Measurements from ENCODE around the gene MGAT5. TPM values are rescaled to one million over a fixed set of nuclear protein-coding genes. Genes with fewer than 3 reads are reported as not detected.

MGAT5 gene
- total and polyA plus RNA-seq, 3 experiments from 2014 or later: 6.4 to 42.4 (median 40.9) TPM

- no peak overlapping the region for H3K4me3 Mint-ChIP-seq
- Histone ChIP-seq H3K4me3 (ENCODE audit: low read length) (no peak overlapping the region), H3K4me1 (ENCODE audit: insufficient read depth, low read length) (peaks cover 21% of the 10 kb centered on the region), H3K36me3 (ENCODE audit: insufficient read depth, low read length) (peaks cover 7% of the 10 kb centered on the region), H3K9me3 (ENCODE audit: low read length) (no peaks in the 10 kb centered on the region), H3K27ac (ENCODE audit: low read depth, low read length) (no peak overlapping the region), H3K27me3 (ENCODE audit: insufficient read depth, low read length, poor library complexity, severe bottlenecking) (no peaks in the 10 kb centered on the region)
- peak overlapping the region in 4 of 8 donors; percentile 23 to 87 (median 41) for H3K27ac Mint-ChIP-seq
- no peak for DNase-seq
- H3K9me3 Mint-ChIP-seq: no peaks in the 10 kb centered on the region
- CTCF ChIA-PET: no interaction called here
- POLR2A ChIA-PET: no interaction called here
- H3K36me3 Mint-ChIP-seq: peaks cover 3 to 82% (median 26%) of the 10 kb centered on the region in 3 donors
- peaks cover 28 to 66% (median 30%) of the 10 kb centered on the region in 3 donors for H3K4me1 Mint-ChIP-seq
- H3K27me3 Mint-ChIP-seq: no peaks in the 10 kb centered on the region
These were observed 111.5 kb downstream of the MGAT5 start for GRCh38 chr2:134365356-134365755.

GRCh38 chr2:134366359-134366758 lies 112.5 kb downstream of the MGAT5 start:
- Mint-ChIP-seq H3K36me3 (peaks cover 3 to 82% (median 22%) of the 10 kb centered on the region in 3 donors), H3K27ac (peak overlapping the region in 1 of 8 donors; percentile 37), H3K4me3 (no peak overlapping the region), H3K27me3 (no peaks in the 10 kb centered on the region), H3K9me3 (no peaks in the 10 kb centered on the region), H3K4me1 (peaks cover 28 to 59% (median 30%) of the 10 kb centered on the region in 3 donors)
- Histone ChIP-seq H3K36me3 (ENCODE audit: insufficient read depth, low read length) (peaks cover 7% of the 10 kb centered on the region), H3K4me1 (ENCODE audit: insufficient read depth, low read length) (peaks cover 21% of the 10 kb centered on the region), H3K9me3 (ENCODE audit: low read length) (no peaks in the 10 kb centered on the region), H3K27ac (ENCODE audit: low read depth, low read length) (no peak overlapping the region), H3K27me3 (ENCODE audit: insufficient read depth, low read length, poor library complexity, severe bottlenecking) (no peaks in the 10 kb centered on the region), H3K4me3 (ENCODE audit: low read length) (no peak overlapping the region)
- ChIA-PET CTCF (no interaction called here), POLR2A (no interaction called here)
- DNase-seq: no peak

GRCh38 chr2:134367213-134367612 lies 113.3 kb downstream of the MGAT5 start:
- peaks cover 28 to 50% (median 30%) of the 10 kb centered on the region in 3 donors for H3K4me1 Mint-ChIP-seq
- Histone ChIP-seq H3K9me3 (ENCODE audit: low read length) (no peaks in the 10 kb centered on the region), H3K27me3 (ENCODE audit: insufficient read depth, low read length, poor library complexity, severe bottlenecking) (no peaks in the 10 kb centered on the region), H3K4me3 (ENCODE audit: low read length) (no peak overlapping the region), H3K27ac (ENCODE audit: low read depth, low read length) (no peak overlapping the region), H3K36me3 (ENCODE audit: insufficient read depth, low read length) (peaks cover 7% of the 10 kb centered on the region), H3K4me1 (ENCODE audit: insufficient read depth, low read length) (peaks cover 21% of the 10 kb centered on the region)
- peaks cover 3 to 80% (median 21%) of the 10 kb centered on the region in 3 donors for H3K36me3 Mint-ChIP-seq
- H3K9me3 Mint-ChIP-seq: no peaks in the 10 kb centered on the region
- ChIA-PET CTCF (interaction anchor here (0.9 to 1.6 kb wide), 3 partner anchors 45 to 87 kb away, joined by 3 to 4 read pairs (median 4); no protein-coding TSS in a partner anchor), POLR2A (no interaction called here)
- H3K27me3 Mint-ChIP-seq: no peaks in the 10 kb centered on the region
- no peak overlapping the region for H3K4me3 Mint-ChIP-seq
- peak overlapping the region in 4 of 8 donors; percentile 1 to 80 (median 6) for H3K27ac Mint-ChIP-seq
- no peak for DNase-seq

GRCh38 chr2:134368009-134368817 lies 114.3 kb downstream of the MGAT5 start:
- no peaks in the 10 kb centered on the region for H3K27me3 ChIP-seq (ENCODE audit: insufficient read depth, low read length, poor library complexity, severe bottlenecking)
- Mint-ChIP-seq H3K27me3 (no peaks in the 10 kb centered on the region), H3K4me3 (peak overlapping the region in 1 of 7 donors; percentile 1), H3K36me3 (peaks cover under 1 to 80% (median 16%) of the 10 kb centered on the region in 3 donors), H3K9me3 (no peaks in the 10 kb centered on the region), H3K27ac (peak overlapping the region in 5 of 8 donors; percentile 1 to 80 (median 61)), H3K4me1 (peaks cover 28 to 43% (median 34%) of the 10 kb centered on the region in 3 donors)
- H3K4me1 ChIP-seq (ENCODE audit: insufficient read depth, low read length): peaks cover 21% of the 10 kb centered on the region
- peak in 1 of 5 donors; percentile 6 for DNase-seq
- no peaks in the 10 kb centered on the region for H3K9me3 ChIP-seq (ENCODE audit: low read length)
- POLR2A ChIA-PET: no interaction called here
- no peak overlapping the region for H3K4me3 ChIP-seq (ENCODE audit: low read length)
- CTCF ChIA-PET: interaction anchor here (0.9 to 1.6 kb wide), 3 partner anchors 44 to 88 kb away, joined by 3 to 4 read pairs (median 4); no protein-coding TSS in a partner anchor
- peaks cover 4% of the 10 kb centered on the region for H3K36me3 ChIP-seq (ENCODE audit: insufficient read depth, low read length)
- no peak overlapping the region for H3K27ac ChIP-seq (ENCODE audit: low read depth, low read length)

- Mint-ChIP-seq H3K27me3 (no peaks in the 10 kb centered on the region), H3K36me3 (peaks cover 0 to 79% (median 17%) of the 10 kb centered on the region in 3 donors), H3K4me3 (no peak overlapping the region), H3K9me3 (no peaks in the 10 kb centered on the region), H3K4me1 (peaks cover 28 to 42% (median 35%) of the 10 kb centered on the region in 3 donors), H3K27ac (no peak overlapping the region)
- ChIA-PET POLR2A (no interaction called here), CTCF (interaction anchor here (0.5 to 1.3 kb wide), 2 partner anchors 23 to 33 kb away, joined by 3 to 4 read pairs; no protein-coding TSS in a partner anchor)
- H3K36me3 ChIP-seq (ENCODE audit: insufficient read depth, low read length): no peaks in the 10 kb centered on the region
- no peaks in the 10 kb centered on the region for H3K9me3 ChIP-seq (ENCODE audit: low read length)
- no peak overlapping the region for H3K4me3 ChIP-seq (ENCODE audit: low read length)
- DNase-seq: no peak
- H3K27ac ChIP-seq (ENCODE audit: low read depth, low read length): no peak overlapping the region
- H3K27me3 ChIP-seq (ENCODE audit: insufficient read depth, low read length, poor library complexity, severe bottlenecking): no peaks in the 10 kb centered on the region
- H3K4me1 ChIP-seq (ENCODE audit: insufficient read depth, low read length): peaks cover 21% of the 10 kb centered on the region
These were observed 115.5 kb downstream of the MGAT5 start for GRCh38 chr2:134369220-134369902.

- Histone ChIP-seq H3K4me3 (ENCODE audit: low read length) (no peak overlapping the region), H3K36me3 (ENCODE audit: insufficient read depth, low read length) (no peaks in the 10 kb centered on the region), H3K9me3 (ENCODE audit: low read length) (no peaks in the 10 kb centered on the region), H3K27ac (ENCODE audit: low read depth, low read length) (no peak overlapping the region), H3K4me1 (ENCODE audit: insufficient read depth, low read length) (peaks cover 21% of the 10 kb centered on the region), H3K27me3 (ENCODE audit: insufficient read depth, low read length, poor library complexity, severe bottlenecking) (no peaks in the 10 kb centered on the region)
- ChIA-PET CTCF (no interaction called here), POLR2A (no interaction called here)
- peak overlapping the region in 4 of 8 donors; percentile 11 to 90 (median 80) for H3K27ac Mint-ChIP-seq
- H3K9me3 Mint-ChIP-seq: no peaks in the 10 kb centered on the region
- H3K27me3 Mint-ChIP-seq: no peaks in the 10 kb centered on the region
- H3K36me3 Mint-ChIP-seq: peaks cover 0 to 78% (median 17%) of the 10 kb centered on the region in 3 donors
- DNase-seq: no peak
- H3K4me3 Mint-ChIP-seq: no peak overlapping the region
- H3K4me1 Mint-ChIP-seq: peaks cover 23 to 35% (median 31%) of the 10 kb centered on the region in 3 donors
These were observed 117.0 kb downstream of the MGAT5 start for GRCh38 chr2:134370655-134371445.

GRCh38 chr2:134372141-134372540 lies 118.3 kb downstream of the MGAT5 start:
- no peaks in the 10 kb centered on the region for H3K9me3 Mint-ChIP-seq
- H3K27ac Mint-ChIP-seq: no peak overlapping the region
- CTCF ChIA-PET: interaction anchor here (0.6 to 1.1 kb wide), 2 partner anchors 11 to 112 kb away, joined by 3 read pairs; no protein-coding TSS in a partner anchor
- no peaks in the 10 kb centered on the region for H3K27me3 Mint-ChIP-seq
- no peak for DNase-seq
- Histone ChIP-seq H3K9me3 (ENCODE audit: low read length) (no peaks in the 10 kb centered on the region), H3K27me3 (ENCODE audit: insufficient read depth, low read length, poor library complexity, severe bottlenecking) (no peaks in the 10 kb centered on the region), H3K36me3 (ENCODE audit: insufficient read depth, low read length) (no peaks in the 10 kb centered on the region), H3K27ac (ENCODE audit: low read depth, low read length) (no peak overlapping the region), H3K4me3 (ENCODE audit: low read length) (no peak overlapping the region), H3K4me1 (ENCODE audit: insufficient read depth, low read length) (peaks cover 13% of the 10 kb centered on the region)
- H3K4me3 Mint-ChIP-seq: no peak overlapping the region
- peaks cover 14 to 27% (median 20%) of the 10 kb centered on the region in 3 donors for H3K4me1 Mint-ChIP-seq
- H3K36me3 Mint-ChIP-seq: peaks cover 0 to 78% (median 27%) of the 10 kb centered on the region in 3 donors
- POLR2A ChIA-PET: no interaction called here

All from CD8-positive, alpha-beta memory T cell (primary cell).